22Rv1 (cell line): ENCODE data around the gene DDX19B.

ENCODE experiments used
- CTCF ChIP-seq: fragments of 450-650 bp; IDR thresholded peaks from 2 replicates; pipeline ENCODE4 v1.5.1; 2017; ENCODE audit warnings: mild to moderate bottlenecking
- ZFX ChIP-seq: fragments of 450-650 bp; IDR thresholded peaks from 2 replicates; pipeline ENCODE4 v1.6.1; 2017; ENCODE audit warnings: antibody characterized with exemption, borderline replicate concordance

DNA sequence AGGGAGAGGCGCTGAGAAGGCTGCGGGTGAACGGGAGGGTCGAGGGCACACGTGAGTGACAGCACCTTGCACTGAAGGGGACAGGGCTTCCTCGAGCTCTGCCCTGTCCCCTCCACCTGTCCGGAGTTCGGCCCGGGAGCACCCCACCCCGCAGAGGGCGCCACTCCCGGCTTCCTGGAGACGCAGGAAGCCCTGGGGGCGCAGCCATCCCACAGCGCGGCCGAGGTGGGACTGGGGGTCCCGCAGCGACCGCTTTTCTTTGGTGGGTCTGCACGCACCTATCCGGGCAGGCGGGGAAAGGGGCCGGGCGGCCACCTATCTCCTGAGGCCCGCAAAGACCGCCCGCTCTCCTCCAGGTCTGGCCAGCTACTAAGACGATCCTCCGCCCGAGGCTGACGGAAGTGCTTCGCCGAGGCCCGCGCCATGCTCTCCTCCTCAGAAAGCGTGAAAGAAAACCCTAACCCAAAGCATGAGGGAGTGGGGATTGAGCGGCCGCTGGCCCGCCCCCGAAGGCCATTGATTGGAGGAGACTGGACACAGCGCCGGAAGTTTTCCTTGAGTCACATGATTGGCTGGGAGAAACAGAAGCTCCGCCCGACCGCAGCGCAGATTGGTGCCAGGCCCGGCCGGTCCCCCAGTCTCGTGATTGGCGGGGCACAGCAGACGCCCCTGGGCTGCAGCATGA is 82.1 kb downstream of the DDX19B start:
- TF ChIP-seq CTCF (peak; percentile 18), ZFX (no peak)
